Measurements from ENCODE around the gene CACNB4. TPM values are rescaled to one million over a fixed set of nuclear protein-coding genes. Genes with fewer than 3 reads are reported as not detected.

CACNB4 gene
- total and polyA plus RNA-seq, 2 of the 4 experiments (the other 2 are of a cell fraction), result 0.12 to 0.36 TPM

DNA sequence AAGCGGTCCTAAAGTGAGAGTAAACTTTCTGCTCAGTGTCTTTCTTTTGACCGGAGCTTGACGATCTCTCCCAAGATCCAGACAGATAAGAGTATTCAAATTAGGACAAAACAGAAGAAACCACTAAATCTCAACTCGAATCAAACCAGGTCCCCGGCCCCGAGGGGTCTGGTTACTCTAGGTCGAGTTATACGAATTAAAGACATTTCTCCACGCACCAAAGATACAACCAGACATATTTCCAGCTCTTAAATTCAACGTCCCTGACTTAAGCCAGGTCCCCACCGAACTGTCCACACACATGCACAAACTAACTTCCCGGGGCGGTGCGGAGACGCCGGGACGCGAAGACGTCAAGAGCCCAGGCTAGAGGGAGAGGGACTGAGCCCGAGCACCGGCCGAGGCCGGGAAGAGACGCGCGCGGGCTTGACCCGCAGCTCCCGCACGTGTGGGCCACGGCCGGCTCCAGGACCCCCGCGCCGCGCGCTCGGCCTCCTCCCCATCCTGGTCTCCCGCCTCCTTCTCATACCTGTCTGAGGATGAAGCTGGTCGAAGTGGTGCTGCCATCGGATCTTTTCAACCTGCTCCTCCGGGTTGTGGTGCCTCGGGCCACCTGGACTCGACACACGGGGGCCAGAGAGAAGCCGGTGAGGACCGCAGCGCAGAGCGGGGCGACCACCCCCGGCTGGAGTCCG lies 896 bp downstream of the CACNB4 start:
- intact Hi-C loops (cut with micrococcal nuclease), result no loop called here
- Histone ChIP-seq H4K8ac (ENCODE audit: low read depth in 2 of 2, low read length in 2 of 2) (no peak overlapping the region), H3K9me3 (ENCODE audit: control insufficient read depth, insufficient read depth, low read length) (no peaks in the 10 kb centered on the region), H2AK5ac (ENCODE audit: low read depth, low read length) (no peak overlapping the region), H3K4me3 (ENCODE audit: insufficient read depth, low read depth, low read length) (peak overlapping the region; percentile 24), H2BK120ac (ENCODE audit: low read depth, low read length) (no peak overlapping the region), H3K4ac (ENCODE audit: low read depth, low read length) (no peak overlapping the region), H3K4me2 (ENCODE audit: low read depth, low read length) (peak overlapping the region; percentile 90), H3K4me1 (ENCODE audit: control insufficient read depth, insufficient read depth, low read length) (peaks cover 3% of the 10 kb centered on the region; the same call in 1 of the 2 replicates), H3K9me1 (ENCODE audit: insufficient read depth, low read length) (no peaks in the 10 kb centered on the region), H3K56ac (ENCODE audit: extremely low read depth, insufficient read depth, low read length) (no peak overlapping the region), H2BK5ac (ENCODE audit: low read depth, low read length, poor library complexity, severe bottlenecking) (no peak overlapping the region), H3K23ac (ENCODE audit: low read depth, low read length) (no peak overlapping the region), H2AFZ (replicated peaks; ENCODE audit: low read length, poor library complexity) (peak overlapping the region; percentile 87), H3K9ac (ENCODE audit: low read depth, low read length) (no peak overlapping the region), H3K18ac (ENCODE audit: low read depth, low read length) (no peak overlapping the region), H4K5ac (ENCODE audit: low read depth, low read length) (no peak overlapping the region), H2AK9ac (replicated peaks; ENCODE audit: low read depth, low read length, poor library complexity) (no peak overlapping the region), H2BK20ac (ENCODE audit: low read depth, low read length) (no peak overlapping the region), H3K36me3 (ENCODE audit: control insufficient read depth, insufficient read depth, low read length) (no peaks in the 10 kb centered on the region), H3K27me3 (ENCODE audit: control insufficient read depth, insufficient read depth, low read length) (peaks cover 51% of the 10 kb centered on the region), H3K14ac (replicated peaks; ENCODE audit: low read depth, low read length) (no peak overlapping the region), H2BK15ac (ENCODE audit: low read depth, low read length) (no peak overlapping the region), H3K27ac (ENCODE audit: insufficient read depth, low read length) (no peak overlapping the region), H4K20me1 (ENCODE audit: insufficient read depth, low read length) (no peaks in the 10 kb centered on the region), H4K91ac (ENCODE audit: insufficient read depth, low read depth, low read length) (no peak overlapping the region), H3K79me1 (ENCODE audit: low read depth in 1 of 2, low read length in 2 of 2) (no peaks in the 10 kb centered on the region)
- ChIA-PET POLR2A (ENCODE audit: unreplicated experiment) (no interaction called here), CTCF (no interaction called here)
- 3% methylated on average over 24 of the region's 52 CpGs; no CpG with 5 or more reads in 1 of the 2 experiments for WGBS, 2 experiments (ENCODE audit: extremely low coverage in 2 of 2, insufficient read length in 1 of 2)
- dilution Hi-C loops (cut with HindIII; ENCODE audit: low sequenced_read_pairs, unreplicated experiment), result no loop called here
- ATAC-seq (ENCODE audit: low read depth), result peak; percentile 70
- DNase-seq, result no peak
- in situ Hi-C loops (cut with MboI; ENCODE audit: low sequenced_read_pairs), result no loop called here
- no TSS peak for BruUV-seq (replicated peaks)
- TF ChIP-seq MXI1 (IDR thresholded peaks at IDR 0.05; ENCODE audit: borderline replicate concordance, low read depth, low read length), result no peak
- TF ChIP-seq, protein P1, sequence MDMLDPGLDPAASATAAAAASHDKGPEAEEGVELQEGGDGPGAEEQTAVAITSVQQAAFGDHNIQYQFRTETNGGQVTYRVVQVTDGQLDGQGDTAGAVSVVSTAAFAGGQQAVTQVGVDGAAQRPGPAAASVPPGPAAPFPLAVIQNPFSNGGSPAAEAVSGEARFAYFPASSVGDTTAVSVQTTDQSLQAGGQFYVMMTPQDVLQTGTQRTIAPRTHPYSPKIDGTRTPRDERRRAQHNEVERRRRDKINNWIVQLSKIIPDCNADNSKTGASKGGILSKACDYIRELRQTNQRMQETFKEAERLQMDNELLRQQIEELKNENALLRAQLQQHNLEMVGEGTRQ (IDR thresholded peaks at IDR 0.05; ENCODE audit: low read depth, low read length), result no peak
- no peak for TF ChIP-seq CHD1 (IDR thresholded peaks at IDR 0.05; ENCODE audit: low read depth, low read length)
- TF ChIP-seq, protein P2, sequence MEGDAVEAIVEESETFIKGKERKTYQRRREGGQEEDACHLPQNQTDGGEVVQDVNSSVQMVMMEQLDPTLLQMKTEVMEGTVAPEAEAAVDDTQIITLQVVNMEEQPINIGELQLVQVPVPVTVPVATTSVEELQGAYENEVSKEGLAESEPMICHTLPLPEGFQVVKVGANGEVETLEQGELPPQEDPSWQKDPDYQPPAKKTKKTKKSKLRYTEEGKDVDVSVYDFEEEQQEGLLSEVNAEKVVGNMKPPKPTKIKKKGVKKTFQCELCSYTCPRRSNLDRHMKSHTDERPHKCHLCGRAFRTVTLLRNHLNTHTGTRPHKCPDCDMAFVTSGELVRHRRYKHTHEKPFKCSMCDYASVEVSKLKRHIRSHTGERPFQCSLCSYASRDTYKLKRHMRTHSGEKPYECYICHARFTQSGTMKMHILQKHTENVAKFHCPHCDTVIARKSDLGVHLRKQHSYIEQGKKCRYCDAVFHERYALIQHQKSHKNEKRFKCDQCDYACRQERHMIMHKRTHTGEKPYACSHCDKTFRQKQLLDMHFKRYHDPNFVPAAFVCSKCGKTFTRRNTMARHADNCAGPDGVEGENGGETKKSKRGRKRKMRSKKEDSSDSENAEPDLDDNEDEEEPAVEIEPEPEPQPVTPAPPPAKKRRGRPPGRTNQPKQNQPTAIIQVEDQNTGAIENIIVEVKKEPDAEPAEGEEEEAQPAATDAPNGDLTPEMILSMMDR (conservative IDR thresholded peaks at IDR 0.05; ENCODE audit: low read depth, low read length), result no peak
- TF ChIP-seq MAFK (IDR thresholded peaks at IDR 0.05; ENCODE audit: low read depth, low read length), result no peak
- TF ChIP-seq NFE2L2 (IDR thresholded peaks at IDR 0.05; ENCODE audit: low read depth, low read length), result no peak
- TF ChIP-seq, protein P3, sequence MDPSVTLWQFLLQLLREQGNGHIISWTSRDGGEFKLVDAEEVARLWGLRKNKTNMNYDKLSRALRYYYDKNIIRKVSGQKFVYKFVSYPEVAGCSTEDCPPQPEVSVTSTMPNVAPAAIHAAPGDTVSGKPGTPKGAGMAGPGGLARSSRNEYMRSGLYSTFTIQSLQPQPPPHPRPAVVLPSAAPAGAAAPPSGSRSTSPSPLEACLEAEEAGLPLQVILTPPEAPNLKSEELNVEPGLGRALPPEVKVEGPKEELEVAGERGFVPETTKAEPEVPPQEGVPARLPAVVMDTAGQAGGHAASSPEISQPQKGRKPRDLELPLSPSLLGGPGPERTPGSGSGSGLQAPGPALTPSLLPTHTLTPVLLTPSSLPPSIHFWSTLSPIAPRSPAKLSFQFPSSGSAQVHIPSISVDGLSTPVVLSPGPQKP (IDR thresholded peaks at IDR 0.05; ENCODE audit: borderline replicate concordance, low read depth, low read length), result no peak
- TF ChIP-seq POLR2A (IDR thresholded peaks at IDR 0.05; ENCODE audit: low read depth, low read length), result no peak
- no peak for TF ChIP-seq RFX5 (IDR thresholded peaks at IDR 0.05; ENCODE audit: low read depth, low read length)
- no peak for TF ChIP-seq MAZ (IDR thresholded peaks at IDR 0.05; ENCODE audit: borderline replicate concordance, low read depth, low read length)
- TF ChIP-seq CEBPB (IDR thresholded peaks at IDR 0.05; ENCODE audit: low read depth, low read length), result no peak
- TF ChIP-seq BHLHE40 (IDR thresholded peaks at IDR 0.05; ENCODE audit: low read depth, low read length), result no peak; the same call in 1 of the 2 replicates
- no peak for TF ChIP-seq RCOR1 (IDR thresholded peaks at IDR 0.05; ENCODE audit: insufficient replicate concordance, low read length)
- TF ChIP-seq FOS (IDR thresholded peaks at IDR 0.05; ENCODE audit: low read depth, low read length), result no peak
- no peak for TF ChIP-seq RAD21 (IDR thresholded peaks at IDR 0.05; ENCODE audit: low read length)
- no peak for TF ChIP-seq SMC3 (IDR thresholded peaks at IDR 0.05; ENCODE audit: low read depth, low read length)
